ENCODE measurements around the gene NARS2. TPM values are rescaled to one million over a fixed set of nuclear protein-coding genes. Genes with fewer than 3 reads are reported as not detected.
"Not testable (repeated sequence)": the region's sequence is repeated elsewhere in the genome, so short reads cannot be mapped to it uniquely, and the experiment has no call there.

The NARS2 gene
- polyA plus RNA-seq, 3 donors from 2014 or later: 4.8 to 12.2 (median 8.4) TPM

DNA sequence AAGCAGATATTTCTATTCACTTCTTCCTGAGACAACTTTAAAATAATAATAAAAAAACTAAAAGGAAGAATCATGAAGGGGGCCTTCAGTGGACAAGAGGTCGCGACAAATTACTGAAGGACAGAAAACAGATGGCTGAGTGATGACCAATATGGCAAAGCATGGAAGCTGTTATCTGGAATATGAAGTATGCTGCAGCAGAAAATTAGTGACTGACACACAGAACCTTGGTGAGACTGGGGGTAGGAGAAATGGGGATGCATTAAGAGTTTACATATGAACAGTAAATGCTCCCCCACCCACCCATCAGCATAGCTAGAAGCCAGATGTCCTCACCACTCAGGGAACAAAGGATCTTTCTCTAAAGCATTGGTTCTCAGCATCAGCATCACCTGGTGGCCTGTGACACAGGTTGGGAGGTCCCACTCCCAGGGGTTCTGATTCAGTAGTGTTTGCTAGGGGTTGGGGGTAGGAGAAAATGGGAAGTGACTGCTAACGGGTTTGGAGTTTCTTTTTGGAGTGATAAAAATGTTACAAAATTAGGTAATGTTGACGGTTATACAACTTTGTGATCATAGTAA lies 59.7 kb downstream of the NARS2 start:
- H3K27me3 Mint-ChIP-seq (ENCODE audit: low read depth in 3 of 3): peaks cover 0 to 2% (median 1%) of the 10 kb centered on the region in 3 donors
- DNase-seq: no peak
- H3K27ac Mint-ChIP-seq: no peak overlapping the region
- peaks cover 7 to 9% (median 9%) of the 10 kb centered on the region in 3 donors for H3K36me3 Mint-ChIP-seq
- no peaks in the 10 kb centered on the region for H3K4me1 Mint-ChIP-seq
- peaks cover 0 to 4% (median 3%) of the 10 kb centered on the region in 6 donors for H3K9me3 Mint-ChIP-seq
- no peak overlapping the region for H3K4me3 Mint-ChIP-seq

GRCh38 chr11:78513085-78513484 lies 61.6 kb downstream of the NARS2 start:
- H3K27me3 Mint-ChIP-seq (ENCODE audit: low read depth in 3 of 3); H3K27ac Mint-ChIP-seq; DNase-seq; H3K4me1 Mint-ChIP-seq; H3K4me3 Mint-ChIP-seq: not testable (repeated sequence)
- H3K9me3 Mint-ChIP-seq: peaks cover 0 to 11% (median 4%) of the 10 kb centered on the region in 6 donors
- peaks cover 8 to 19% (median 17%) of the 10 kb centered on the region in 3 donors for H3K36me3 Mint-ChIP-seq

DNA sequence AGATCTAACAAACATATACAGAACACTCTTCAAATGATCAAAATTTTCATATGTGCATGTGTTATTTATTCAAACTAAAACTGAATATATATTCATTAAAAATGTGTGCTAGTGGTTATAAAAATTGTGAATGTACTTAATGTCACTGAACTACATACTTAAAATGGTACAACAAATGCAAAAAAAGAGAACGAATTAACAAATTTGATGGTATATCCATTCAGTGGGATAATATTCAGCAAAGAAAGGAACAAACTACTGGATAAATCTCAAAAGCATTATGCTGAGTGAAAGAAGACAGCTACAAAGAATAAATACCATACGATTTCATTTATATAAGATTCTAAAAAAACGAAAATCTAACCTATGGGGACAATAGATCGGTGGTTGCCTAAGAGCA lies 64.1 kb downstream of the NARS2 start:
- H3K36me3 Mint-ChIP-seq: peaks cover 5 to 24% (median 21%) of the 10 kb centered on the region in 3 donors
- H3K4me3 Mint-ChIP-seq: no peak overlapping the region
- peaks cover 0 to 1% (median 0%) of the 10 kb centered on the region in 3 donors for H3K27me3 Mint-ChIP-seq (ENCODE audit: low read depth in 3 of 3)
- peaks cover 0 to 11% (median 4%) of the 10 kb centered on the region in 6 donors for H3K9me3 Mint-ChIP-seq
- peaks cover 0 to under 1% of the 10 kb centered on the region in 2 donors for H3K4me1 Mint-ChIP-seq
- no peak overlapping the region for H3K27ac Mint-ChIP-seq
- DNase-seq: no peak

- no peak overlapping the region for H3K4me3 Mint-ChIP-seq
- peaks cover 0 to 1% (median 0%) of the 10 kb centered on the region in 3 donors for H3K27me3 Mint-ChIP-seq (ENCODE audit: low read depth in 3 of 3)
- peaks cover 5 to 24% (median 21%) of the 10 kb centered on the region in 3 donors for H3K36me3 Mint-ChIP-seq
- H3K4me1 Mint-ChIP-seq: peaks cover 1 to 5% of the 10 kb centered on the region in 2 donors
- DNase-seq: no peak
- H3K27ac Mint-ChIP-seq: no peak overlapping the region
- peaks cover 0 to 11% (median 3%) of the 10 kb centered on the region in 6 donors for H3K9me3 Mint-ChIP-seq
Observed at GRCh38 chr11:78510025-78510596, 64.6 kb downstream of the NARS2 start.

DNA sequence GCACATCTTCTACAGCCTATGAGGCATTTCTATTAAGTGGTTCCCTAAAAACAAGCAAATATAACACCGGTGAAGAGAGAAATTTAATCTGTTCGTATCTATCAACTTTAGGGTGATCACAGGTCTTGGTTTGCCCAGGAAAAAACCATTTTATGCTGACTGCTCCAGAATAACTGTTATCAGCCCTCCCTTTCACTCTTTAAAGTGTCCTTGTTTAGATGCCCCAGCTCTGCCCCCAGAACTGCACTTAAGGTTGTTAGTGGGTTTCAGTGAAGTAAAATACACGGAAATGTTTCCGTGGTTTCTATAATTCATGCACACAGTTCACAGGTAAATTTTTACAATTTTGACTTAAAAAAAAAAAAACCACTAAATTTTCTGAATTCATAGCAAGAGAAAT lies 70.0 kb downstream of the NARS2 start:
- peaks cover 0 to 3% (median 1%) of the 10 kb centered on the region in 6 donors for H3K9me3 Mint-ChIP-seq
- no peak for DNase-seq
- peaks cover 10 to 23% of the 10 kb centered on the region in 2 donors for H3K4me1 Mint-ChIP-seq
- H3K27ac Mint-ChIP-seq: peak overlapping the region in 2 of 6 donors; percentile 24 to 36
- H3K36me3 Mint-ChIP-seq: peaks cover 0 to 13% (median 12%) of the 10 kb centered on the region in 3 donors
- H3K4me3 Mint-ChIP-seq: peak overlapping the region in 1 of 5 donors; percentile 7
- no peaks in the 10 kb centered on the region for H3K27me3 Mint-ChIP-seq (ENCODE audit: low read depth in 3 of 3)

GRCh38 chr11:78504181-78504580 lies 70.5 kb downstream of the NARS2 start:
- no peak for DNase-seq
- H3K27ac Mint-ChIP-seq: no peak overlapping the region
- peaks cover 0 to 10% (median 8%) of the 10 kb centered on the region in 3 donors for H3K36me3 Mint-ChIP-seq
- no peaks in the 10 kb centered on the region for H3K9me3 Mint-ChIP-seq
- no peaks in the 10 kb centered on the region for H3K27me3 Mint-ChIP-seq (ENCODE audit: low read depth in 3 of 3)
- peaks cover 10 to 23% of the 10 kb centered on the region in 2 donors for H3K4me1 Mint-ChIP-seq
- H3K4me3 Mint-ChIP-seq: peak overlapping the region in 1 of 5 donors; percentile 7

- DNase-seq: no peak
Observed at GRCh38 chr11:78499971-78500370, 74.7 kb downstream of the NARS2 start.

GRCh38 chr11:78497293-78497692 lies 77.4 kb downstream of the NARS2 start:
- Mint-ChIP-seq H3K36me3 (peaks cover 0 to 4% (median 0%) of the 10 kb centered on the region in 3 donors), H3K9me3 (no peaks in the 10 kb centered on the region), H3K4me1 (peaks cover 0 to 2% of the 10 kb centered on the region in 2 donors), H3K27me3 (ENCODE audit: low read depth in 3 of 3) (no peaks in the 10 kb centered on the region), H3K27ac (no peak overlapping the region), H3K4me3 (no peak overlapping the region)
- no peak for DNase-seq

More at GRCh38 chr11:78499971-78500370, 74.7 kb downstream of the NARS2 start:
- Mint-ChIP-seq H3K9me3 (no peaks in the 10 kb centered on the region), H3K27me3 (ENCODE audit: low read depth in 3 of 3) (no peaks in the 10 kb centered on the region), H3K4me3 (no peak overlapping the region), H3K27ac (no peak overlapping the region), H3K36me3 (peaks cover 0 to 4% (median 0%) of the 10 kb centered on the region in 3 donors), H3K4me1 (peaks cover 8 to 17% of the 10 kb centered on the region in 2 donors)

DNA sequence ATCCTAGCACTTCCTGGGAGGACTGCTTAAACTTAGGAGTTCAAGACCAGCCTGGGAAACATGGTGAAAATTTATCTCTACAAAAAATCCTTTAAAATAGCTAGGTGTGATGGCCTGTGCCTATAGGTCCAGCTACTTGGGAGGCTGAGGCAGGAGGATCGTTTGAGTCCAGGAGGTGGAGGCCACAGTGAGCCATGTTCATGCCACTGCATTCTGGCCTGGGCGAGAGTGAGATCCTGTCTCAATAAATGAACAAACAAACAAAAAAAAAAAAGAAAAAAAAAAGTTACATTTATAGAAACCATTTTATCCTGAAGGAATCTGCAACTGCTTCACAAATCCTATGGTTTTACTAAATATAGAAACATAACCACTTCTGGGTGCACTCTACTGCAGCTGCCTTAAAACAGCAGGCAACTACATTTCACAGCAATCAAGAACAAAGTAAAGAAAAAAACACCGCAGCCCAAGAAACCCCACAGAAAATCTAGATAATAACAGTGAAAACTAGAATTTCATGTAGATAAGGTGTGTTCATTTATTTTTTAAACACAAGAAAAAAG lies 81.2 kb downstream of the NARS2 start:
- no peaks in the 10 kb centered on the region for H3K27me3 Mint-ChIP-seq (ENCODE audit: low read depth in 3 of 3)
- H3K27ac Mint-ChIP-seq: no peak overlapping the region
- peaks cover 0 to 7% (median 4%) of the 10 kb centered on the region in 3 donors for H3K36me3 Mint-ChIP-seq
- no peaks in the 10 kb centered on the region for H3K4me1 Mint-ChIP-seq
- H3K4me3 Mint-ChIP-seq: no peak overlapping the region
- no peak for DNase-seq
- no peaks in the 10 kb centered on the region for H3K9me3 Mint-ChIP-seq

DNA sequence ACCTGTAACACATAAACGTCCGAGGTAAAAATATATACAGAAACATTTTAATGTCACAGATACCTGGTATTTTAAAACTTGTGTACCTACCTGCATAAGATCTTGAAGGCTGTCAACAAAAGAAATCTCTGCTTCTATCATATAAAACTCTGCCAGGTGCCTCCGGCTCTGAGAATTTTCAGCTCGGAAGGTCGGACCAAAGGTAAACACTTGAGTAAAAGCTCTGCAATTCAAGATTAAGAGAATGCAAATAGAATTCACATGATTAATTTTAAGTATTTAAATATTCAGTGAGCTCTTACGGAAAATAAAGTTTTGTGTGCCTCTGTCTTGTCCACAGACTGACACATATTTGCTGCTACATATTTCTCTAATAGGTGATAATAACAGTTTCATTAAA lies 81.7 kb downstream of the NARS2 start:
- no peaks in the 10 kb centered on the region for H3K9me3 Mint-ChIP-seq
- H3K27ac Mint-ChIP-seq: no peak overlapping the region
- no peak for DNase-seq
- H3K4me1 Mint-ChIP-seq: no peaks in the 10 kb centered on the region
- H3K27me3 Mint-ChIP-seq (ENCODE audit: low read depth in 3 of 3): no peaks in the 10 kb centered on the region
- H3K4me3 Mint-ChIP-seq: no peak overlapping the region
- H3K36me3 Mint-ChIP-seq: peaks cover 0 to 11% (median 5%) of the 10 kb centered on the region in 3 donors

- Mint-ChIP-seq H3K36me3 (peaks cover 10 to 23% (median 18%) of the 10 kb centered on the region in 3 donors), H3K4me1 (no peaks in the 10 kb centered on the region), H3K27ac (no peak overlapping the region), H3K9me3 (no peaks in the 10 kb centered on the region), H3K4me3 (no peak overlapping the region), H3K27me3 (ENCODE audit: low read depth in 3 of 3) (no peaks in the 10 kb centered on the region)
- no peak for DNase-seq
Observed at GRCh38 chr11:78489184-78489583, 85.5 kb downstream of the NARS2 start.

DNA sequence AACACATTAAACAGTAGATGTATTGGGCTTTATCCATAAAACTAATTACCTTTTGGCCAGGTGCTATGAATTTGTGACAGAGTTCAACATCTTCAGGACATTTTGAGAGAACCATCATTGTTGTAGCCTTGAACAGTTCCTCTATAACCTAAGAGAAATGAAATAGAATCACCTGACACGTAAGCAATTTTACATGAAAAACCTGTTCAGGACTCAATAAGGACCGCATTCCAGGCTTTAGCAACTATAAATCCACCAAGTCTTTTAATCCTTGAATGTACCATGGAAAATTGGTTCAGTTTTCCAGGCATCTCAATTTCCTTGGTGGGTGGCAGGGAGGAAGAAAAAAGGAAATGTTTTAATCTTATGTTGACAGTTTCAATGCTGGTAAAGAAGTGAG lies 96.1 kb downstream of the NARS2 start:
- no peaks in the 10 kb centered on the region for H3K27me3 Mint-ChIP-seq (ENCODE audit: low read depth in 3 of 3)
- no peak overlapping the region for H3K4me3 Mint-ChIP-seq
- no peak for DNase-seq
- H3K27ac Mint-ChIP-seq: no peak overlapping the region
- H3K4me1 Mint-ChIP-seq: no peaks in the 10 kb centered on the region
- H3K36me3 Mint-ChIP-seq: peaks cover 8 to 21% (median 16%) of the 10 kb centered on the region in 3 donors
- H3K9me3 Mint-ChIP-seq: no peaks in the 10 kb centered on the region

DNA sequence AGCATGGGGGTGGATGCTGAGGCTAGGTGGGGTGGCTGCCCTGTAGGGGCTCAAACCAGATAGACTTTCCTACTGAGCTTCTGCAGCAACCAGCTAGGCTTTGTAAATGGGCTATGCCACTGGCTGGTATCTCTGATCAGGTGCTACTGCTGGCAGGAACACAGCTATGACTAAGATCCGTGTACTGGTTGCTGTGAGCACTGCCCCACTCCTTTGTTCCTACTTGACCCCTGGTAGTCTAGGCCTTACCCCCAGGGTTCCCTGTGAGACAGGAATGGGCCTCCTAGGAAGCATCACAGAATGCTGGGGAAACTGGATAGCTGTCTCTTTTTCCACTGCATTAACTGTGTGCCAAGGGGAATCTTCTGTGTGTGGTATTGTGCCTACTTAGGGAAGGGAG lies 98.6 kb downstream of the NARS2 start:
- no peaks in the 10 kb centered on the region for H3K27me3 Mint-ChIP-seq (ENCODE audit: low read depth in 3 of 3)
- no peak overlapping the region for H3K27ac Mint-ChIP-seq
- no peaks in the 10 kb centered on the region for H3K4me1 Mint-ChIP-seq
- H3K9me3 Mint-ChIP-seq: no peaks in the 10 kb centered on the region
- H3K4me3 Mint-ChIP-seq: no peak overlapping the region
- DNase-seq: no peak
- peaks cover 12 to 30% (median 26%) of the 10 kb centered on the region in 3 donors for H3K36me3 Mint-ChIP-seq

- H3K4me3 Mint-ChIP-seq: no peak overlapping the region
- H3K9me3 Mint-ChIP-seq: no peaks in the 10 kb centered on the region
- no peaks in the 10 kb centered on the region for H3K4me1 Mint-ChIP-seq
- DNase-seq: no peak
- H3K27ac Mint-ChIP-seq: no peak overlapping the region
- H3K27me3 Mint-ChIP-seq (ENCODE audit: low read depth in 3 of 3): no peaks in the 10 kb centered on the region
- peaks cover 12 to 30% (median 26%) of the 10 kb centered on the region in 3 donors for H3K36me3 Mint-ChIP-seq
Observed at GRCh38 chr11:78474451-78474850, 100.2 kb downstream of the NARS2 start.

Data from immature natural killer cell (primary cell).